Measurements from ENCODE around the gene EME2. TPM values are rescaled to one million over a fixed set of nuclear protein-coding genes. Genes with fewer than 3 reads are reported as not detected.

Gene EME2
- polyA plus RNA-seq, 1 experiment: 2.4 TPM

DNA sequence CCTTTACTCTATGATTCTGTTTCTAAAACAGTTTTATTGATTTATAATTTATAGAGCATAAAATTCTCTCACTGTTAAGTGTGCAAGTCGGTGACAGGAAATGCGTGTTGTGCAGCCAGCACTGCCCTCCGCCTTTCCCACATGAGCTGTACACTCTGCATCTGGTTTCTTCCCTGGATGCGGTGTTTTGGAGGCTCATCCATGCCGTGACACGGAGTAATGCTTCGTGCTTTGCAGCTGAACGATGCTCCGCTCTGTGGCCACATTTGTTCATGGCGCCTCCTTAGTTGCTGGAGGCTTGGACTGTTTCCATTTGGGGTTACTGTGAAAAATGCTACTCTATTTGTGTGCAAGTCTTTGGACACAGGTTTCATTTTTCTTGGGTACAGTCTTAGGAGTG, 28.1 kb downstream of the EME2 start:
- ChIA-PET POLR2A (no interaction called here), CTCF (no interaction called here)
- TF ChIP-seq, protein P1, sequence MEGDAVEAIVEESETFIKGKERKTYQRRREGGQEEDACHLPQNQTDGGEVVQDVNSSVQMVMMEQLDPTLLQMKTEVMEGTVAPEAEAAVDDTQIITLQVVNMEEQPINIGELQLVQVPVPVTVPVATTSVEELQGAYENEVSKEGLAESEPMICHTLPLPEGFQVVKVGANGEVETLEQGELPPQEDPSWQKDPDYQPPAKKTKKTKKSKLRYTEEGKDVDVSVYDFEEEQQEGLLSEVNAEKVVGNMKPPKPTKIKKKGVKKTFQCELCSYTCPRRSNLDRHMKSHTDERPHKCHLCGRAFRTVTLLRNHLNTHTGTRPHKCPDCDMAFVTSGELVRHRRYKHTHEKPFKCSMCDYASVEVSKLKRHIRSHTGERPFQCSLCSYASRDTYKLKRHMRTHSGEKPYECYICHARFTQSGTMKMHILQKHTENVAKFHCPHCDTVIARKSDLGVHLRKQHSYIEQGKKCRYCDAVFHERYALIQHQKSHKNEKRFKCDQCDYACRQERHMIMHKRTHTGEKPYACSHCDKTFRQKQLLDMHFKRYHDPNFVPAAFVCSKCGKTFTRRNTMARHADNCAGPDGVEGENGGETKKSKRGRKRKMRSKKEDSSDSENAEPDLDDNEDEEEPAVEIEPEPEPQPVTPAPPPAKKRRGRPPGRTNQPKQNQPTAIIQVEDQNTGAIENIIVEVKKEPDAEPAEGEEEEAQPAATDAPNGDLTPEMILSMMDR (IDR thresholded peaks at IDR 0.05; ENCODE audit: low read depth, low read length): no peak
- H3K27ac ChIP-seq (ENCODE audit: low read depth, low read length): no peak overlapping the region
- DNase-seq (ENCODE audit: low read depth, low spot score): no peak
- H3K27me3 ChIP-seq (ENCODE audit: control insufficient read depth, insufficient read depth, low read length): no peaks in the 10 kb centered on the region
- no peak overlapping the region for H3K4me3 ChIP-seq (ENCODE audit: low read depth, low read length)
- H3K9me3 ChIP-seq (ENCODE audit: control insufficient read depth, insufficient read depth, low read length): peaks cover 8% of the 10 kb centered on the region

GRCh38 chr16:1807626-1808025, 35.0 kb downstream of the EME2 start:
- no peak overlapping the region for H3K27ac ChIP-seq (ENCODE audit: low read depth, low read length)
- CTCF ChIA-PET: no interaction called here
- H3K4me3 ChIP-seq (ENCODE audit: low read depth, low read length): no peak overlapping the region
- no peaks in the 10 kb centered on the region for H3K27me3 ChIP-seq (ENCODE audit: control insufficient read depth, insufficient read depth, low read length)
- no peak for DNase-seq (ENCODE audit: low read depth, low spot score)
- H3K9me3 ChIP-seq (ENCODE audit: control insufficient read depth, insufficient read depth, low read length): no peaks in the 10 kb centered on the region; the same call in 1 of the 2 replicates
- TF ChIP-seq, protein P1 (IDR thresholded peaks at IDR 0.05; ENCODE audit: low read depth, low read length): no peak
- POLR2A ChIA-PET: no interaction called here

- H3K9me3 ChIP-seq (ENCODE audit: control insufficient read depth, insufficient read depth, low read length): no peaks in the 10 kb centered on the region; the same call in 1 of the 2 replicates
- H3K27ac ChIP-seq (ENCODE audit: low read depth, low read length): no peak overlapping the region
- H3K4me3 ChIP-seq (ENCODE audit: low read depth, low read length): no peak overlapping the region
- ChIA-PET CTCF (no interaction called here), POLR2A (no interaction called here)
- no peaks in the 10 kb centered on the region for H3K27me3 ChIP-seq (ENCODE audit: control insufficient read depth, insufficient read depth, low read length)
- TF ChIP-seq, protein P1 (IDR thresholded peaks at IDR 0.05; ENCODE audit: low read depth, low read length): no peak
- DNase-seq (ENCODE audit: low read depth, low spot score): no peak
Measured at GRCh38 chr16:1808691-1809090, 36.1 kb downstream of the EME2 start.

GRCh38 chr16:1809281-1809801, 36.7 kb downstream of the EME2 start:
- CTCF ChIA-PET: no interaction called here
- Histone ChIP-seq H3K27me3 (ENCODE audit: control insufficient read depth, insufficient read depth, low read length) (no peaks in the 10 kb centered on the region), H3K27ac (ENCODE audit: low read depth, low read length) (no peak overlapping the region), H3K9me3 (ENCODE audit: control insufficient read depth, insufficient read depth, low read length) (no peaks in the 10 kb centered on the region; the same call in 1 of the 2 replicates), H3K4me3 (ENCODE audit: low read depth, low read length) (no peak overlapping the region)
- POLR2A ChIA-PET: no interaction called here
- DNase-seq (ENCODE audit: low read depth, low spot score): no peak
- TF ChIP-seq, protein P1 (IDR thresholded peaks at IDR 0.05; ENCODE audit: low read depth, low read length): no peak

DNA sequence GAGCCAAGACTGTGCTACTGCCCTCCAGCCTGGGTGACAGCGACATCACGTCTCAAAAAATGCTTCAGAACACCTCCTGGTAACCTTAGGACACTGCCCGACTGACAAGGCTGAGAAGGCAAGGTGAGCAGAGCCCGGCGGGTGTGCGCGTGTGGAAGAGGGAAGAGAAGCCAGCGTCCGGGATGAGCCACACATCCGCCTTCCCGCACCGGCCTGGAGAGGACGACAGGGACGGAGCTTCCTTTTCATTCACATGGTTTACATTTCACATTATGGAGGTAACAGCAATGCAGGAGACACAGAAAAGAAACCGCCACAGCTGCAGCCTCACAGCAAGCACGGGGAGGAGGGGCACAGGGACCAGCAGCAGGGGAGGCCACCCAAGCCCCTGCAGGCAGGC, 37.5 kb downstream of the EME2 start:
- no peak for DNase-seq (ENCODE audit: low read depth, low spot score)
- Histone ChIP-seq H3K4me3 (ENCODE audit: low read depth, low read length) (no peak overlapping the region), H3K27me3 (ENCODE audit: control insufficient read depth, insufficient read depth, low read length) (no peaks in the 10 kb centered on the region), H3K9me3 (ENCODE audit: control insufficient read depth, insufficient read depth, low read length) (no peaks in the 10 kb centered on the region; the same call in 1 of the 2 replicates), H3K27ac (ENCODE audit: low read depth, low read length) (no peak overlapping the region)
- ChIA-PET POLR2A (no interaction called here), CTCF (interaction anchor here (1.0 kb wide), 1 partner anchor 28 kb away, joined by 3 read pairs; the partner anchor contains the start of genes NUBP2 and SPSB3)
- TF ChIP-seq, protein P1 (IDR thresholded peaks at IDR 0.05; ENCODE audit: low read depth, low read length): no peak
